Astrocyte of the spinal cord (primary cell): ENCODE results near the gene GAK.

Source experiments
- DNase-seq: peaks from one replicate; pipeline ENCODE4 v3.0.0; 2011; ENCODE audit warnings: low read depth, low spot score
- H3K4me3 ChIP-seq: 2 replicates; pipeline ENCODE4 v1.5.1; 2011; ENCODE audit warnings: low read depth, mild to moderate bottlenecking, low read length, moderate library complexity
- in situ Hi-C: cut with HindIII; loops from 2 replicates; pipeline ENCODE4 v1.10.0; 2017; ENCODE audit warnings: low sequenced_read_pairs
- TF ChIP-seq, protein P1 (sequence below): IDR thresholded peaks from 2 replicates; pipeline ENCODE4 v1.5.1; 2012; ENCODE audit warnings: low read depth, mild to moderate bottlenecking, low read length, inconsistent platforms

The GAK gene

GRCh38 chr4:827209-828081 lies 104.7 kb downstream of the GAK start:
- no peak for DNase-seq
- H3K4me3 ChIP-seq = no peak overlapping the region
- in situ Hi-C loops = no loop called here
- TF ChIP-seq, protein P1, sequence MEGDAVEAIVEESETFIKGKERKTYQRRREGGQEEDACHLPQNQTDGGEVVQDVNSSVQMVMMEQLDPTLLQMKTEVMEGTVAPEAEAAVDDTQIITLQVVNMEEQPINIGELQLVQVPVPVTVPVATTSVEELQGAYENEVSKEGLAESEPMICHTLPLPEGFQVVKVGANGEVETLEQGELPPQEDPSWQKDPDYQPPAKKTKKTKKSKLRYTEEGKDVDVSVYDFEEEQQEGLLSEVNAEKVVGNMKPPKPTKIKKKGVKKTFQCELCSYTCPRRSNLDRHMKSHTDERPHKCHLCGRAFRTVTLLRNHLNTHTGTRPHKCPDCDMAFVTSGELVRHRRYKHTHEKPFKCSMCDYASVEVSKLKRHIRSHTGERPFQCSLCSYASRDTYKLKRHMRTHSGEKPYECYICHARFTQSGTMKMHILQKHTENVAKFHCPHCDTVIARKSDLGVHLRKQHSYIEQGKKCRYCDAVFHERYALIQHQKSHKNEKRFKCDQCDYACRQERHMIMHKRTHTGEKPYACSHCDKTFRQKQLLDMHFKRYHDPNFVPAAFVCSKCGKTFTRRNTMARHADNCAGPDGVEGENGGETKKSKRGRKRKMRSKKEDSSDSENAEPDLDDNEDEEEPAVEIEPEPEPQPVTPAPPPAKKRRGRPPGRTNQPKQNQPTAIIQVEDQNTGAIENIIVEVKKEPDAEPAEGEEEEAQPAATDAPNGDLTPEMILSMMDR = no peak

DNA sequence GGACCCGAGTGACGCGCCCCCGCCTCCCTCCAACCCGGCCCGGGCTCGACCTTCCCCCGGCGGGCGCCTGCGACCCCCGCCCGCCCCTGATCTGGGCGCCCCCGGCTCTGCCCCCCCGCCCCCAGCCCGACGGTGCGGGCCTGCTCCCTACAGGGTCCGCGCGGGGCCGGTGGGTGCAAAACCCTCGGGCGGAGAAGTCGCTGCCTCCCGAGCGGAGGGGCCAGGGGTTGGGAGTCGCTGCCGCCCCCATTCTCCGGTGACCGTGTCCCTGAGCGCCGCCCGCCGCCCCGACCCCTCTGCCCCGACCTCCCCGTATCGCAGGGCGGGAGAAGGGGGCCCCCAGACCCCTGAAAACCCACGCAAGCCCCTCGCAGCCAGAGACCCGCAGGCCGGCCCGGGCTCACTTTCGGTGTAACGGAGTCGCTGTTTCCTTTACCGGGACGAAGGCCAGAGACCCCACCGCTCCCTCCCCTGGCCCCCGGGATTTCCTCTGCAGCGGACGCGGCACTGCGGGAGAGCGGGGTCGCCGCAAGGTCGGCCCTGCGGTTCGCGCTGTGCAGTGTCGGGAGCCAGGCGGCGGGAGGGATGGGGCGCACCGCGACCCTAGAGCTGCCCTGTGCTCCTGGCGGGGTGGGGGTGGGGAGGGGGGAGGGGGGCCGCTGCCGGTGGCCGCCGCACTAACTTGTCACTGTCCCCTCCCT lies 105.5 kb downstream of the GAK start:
- no peak for DNase-seq
- H3K4me3 ChIP-seq = no peak overlapping the region
- TF ChIP-seq, protein P1 = no peak
- in situ Hi-C loops = no loop called here

DNA sequence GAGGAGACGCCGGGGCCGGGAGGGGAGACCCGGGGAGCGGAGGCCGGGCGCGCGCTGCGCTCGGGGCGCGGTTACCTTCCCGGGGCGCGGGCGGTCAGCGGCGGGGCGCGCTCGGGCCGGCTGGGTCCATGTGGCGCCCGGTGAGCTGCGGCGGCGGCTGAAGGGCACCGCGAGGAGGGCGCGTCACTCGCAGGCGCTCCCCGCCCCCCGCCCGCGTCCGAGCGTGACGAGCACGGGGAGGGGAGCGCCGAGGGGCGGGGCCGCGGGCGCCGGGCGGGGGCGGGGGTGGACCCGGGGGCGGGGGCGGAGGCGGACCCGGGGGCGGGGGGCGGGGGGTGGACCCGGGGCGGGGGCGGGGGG lies 106.2 kb downstream of the GAK start, which contains the start of gene CPLX1:
TSS of gene CPLX1 (minus strand) at position 159 of the 360 bp plus-strand sequence. CDS start 1,607 bp downstream, outside the sequence.
- H3K4me3 ChIP-seq = no peak within 1 kb of the TSS
- in situ Hi-C loops = no loop called here
- DNase-seq = no peak
- TF ChIP-seq, protein P1 = no peak

DNA sequence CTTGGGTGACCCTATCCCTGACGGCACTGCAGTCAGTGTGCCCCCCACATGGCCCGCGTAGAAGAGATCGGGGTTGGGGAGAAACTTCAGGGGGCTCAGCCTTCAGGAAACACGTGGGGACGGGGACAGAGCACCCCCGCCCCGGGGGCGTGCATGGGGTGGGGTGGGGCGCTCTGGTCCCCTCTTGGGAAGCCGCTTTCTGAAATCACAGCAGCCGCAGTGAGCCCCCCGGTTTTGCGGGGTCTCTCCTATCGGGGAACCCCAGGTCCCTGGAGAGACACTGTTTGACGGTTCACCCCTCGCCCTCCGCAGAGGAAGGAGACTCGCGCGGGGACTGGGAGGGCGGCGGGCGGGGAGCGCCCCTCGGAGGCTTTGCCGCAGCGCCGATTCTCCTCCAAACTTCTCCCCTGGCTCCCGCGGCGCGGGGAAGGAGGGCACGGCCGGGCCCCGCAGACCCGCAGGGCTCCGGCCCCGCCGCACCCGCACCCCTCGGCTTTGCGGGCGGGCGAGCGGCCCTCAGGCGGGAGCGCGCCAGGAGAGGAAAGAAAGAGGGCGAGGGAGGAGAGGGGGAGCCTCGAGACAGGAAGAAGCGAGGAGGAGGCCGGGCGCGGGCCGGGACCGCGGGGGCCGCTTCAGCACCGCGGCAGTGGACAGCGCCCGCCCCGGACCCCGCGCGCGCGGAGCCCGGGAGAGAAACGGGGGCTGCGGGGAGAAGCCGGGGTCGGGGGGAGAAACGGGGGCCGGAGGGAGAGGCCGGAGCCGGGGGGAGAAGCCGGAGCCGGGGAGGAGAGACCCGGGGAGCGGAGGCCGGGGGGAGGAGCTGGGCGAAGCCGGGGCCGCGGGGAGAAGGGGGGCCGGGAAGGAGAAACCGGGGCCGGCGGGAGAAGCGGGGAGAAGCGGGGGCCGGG lies 106.8 kb downstream of the GAK start:
- in situ Hi-C loops = no loop called here
- H3K4me3 ChIP-seq = no peak overlapping the region
- DNase-seq = no peak
- TF ChIP-seq, protein P1 = no peak

DNA sequence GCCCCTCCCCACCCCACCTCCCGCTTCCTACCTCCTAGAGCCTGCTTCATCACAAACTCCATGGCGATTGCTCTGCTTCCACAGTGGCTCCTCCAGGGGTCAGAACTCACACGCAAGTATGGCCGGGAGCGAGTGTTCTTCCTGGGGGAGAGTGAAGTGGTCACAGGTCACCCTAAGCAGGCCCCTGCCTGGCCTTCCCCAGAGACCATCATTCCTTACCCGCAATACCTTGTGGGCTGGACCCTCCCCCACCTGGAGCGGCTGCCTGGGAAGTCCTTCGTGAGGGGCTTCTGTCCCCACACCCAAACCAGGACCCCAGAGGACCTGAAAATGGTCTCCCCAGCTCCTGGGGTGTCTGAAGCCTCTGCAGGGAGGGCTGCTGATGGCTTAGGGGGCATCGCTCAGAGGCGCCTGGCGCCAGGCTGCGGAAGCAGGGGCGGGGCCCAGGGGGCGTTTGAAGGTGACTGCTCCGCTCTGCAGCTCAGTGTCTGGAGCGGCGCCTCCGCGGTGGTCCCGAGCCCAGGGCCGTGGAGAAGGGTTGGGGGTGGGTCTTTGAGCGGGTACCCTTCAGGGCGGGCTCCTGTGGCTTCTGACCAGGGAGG lies 107.6 kb downstream of the GAK start:
- no peak for DNase-seq
- H3K4me3 ChIP-seq = no peak overlapping the region
- TF ChIP-seq, protein P1 = no peak
- in situ Hi-C loops = no loop called here
